ENCODE data around the gene DDX52.

Gene DDX52

DNA sequence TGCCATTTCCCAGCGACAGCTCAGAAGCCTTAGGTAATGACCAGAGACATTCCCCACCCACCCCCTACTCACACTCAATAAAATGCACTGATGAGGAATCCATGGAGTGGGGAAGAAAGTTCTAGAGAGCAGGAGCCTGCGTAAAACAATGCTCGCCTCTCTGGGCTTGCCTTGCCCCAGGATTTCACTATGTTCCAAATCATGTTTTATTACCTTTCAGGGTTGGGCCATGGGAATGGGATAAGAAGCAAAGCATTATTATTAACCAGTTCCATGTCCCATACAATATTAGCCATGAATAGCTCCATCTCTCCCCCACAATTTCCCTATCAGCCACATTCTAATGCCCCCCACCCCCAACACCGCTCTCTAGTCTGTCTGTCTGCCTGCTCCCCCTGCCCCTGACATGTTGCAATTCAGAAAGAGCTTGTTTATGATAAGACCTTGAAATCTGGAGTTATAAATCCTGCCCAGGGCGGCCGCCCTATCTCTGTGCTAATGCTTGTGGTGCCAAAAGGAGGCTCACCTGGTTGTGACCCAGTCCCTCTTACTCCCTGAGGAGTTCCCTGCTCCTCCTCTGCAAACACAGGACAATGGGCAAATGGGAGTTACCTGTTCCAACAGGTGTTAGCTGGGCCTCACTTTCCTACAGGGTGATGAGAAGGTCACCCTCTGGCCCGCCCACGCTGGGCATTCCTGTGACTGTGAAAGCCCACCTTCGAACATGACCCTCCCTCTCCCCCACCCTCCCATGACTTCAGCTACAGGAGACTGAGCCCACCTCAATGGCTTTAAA is 28.0 kb upstream of the DDX52 start:
- no peaks in the 10 kb centered on the region for H3K9me3 ChIP-seq (ENCODE audit: control insufficient read depth, insufficient read depth, low read length)
- H3K4me3 ChIP-seq (ENCODE audit: low read length), result no peak overlapping the region
- no peaks in the 10 kb centered on the region for H3K79me2 ChIP-seq (ENCODE audit: control insufficient read depth, low read length)
- H3K27me3 ChIP-seq (ENCODE audit: control insufficient read depth, low read length), result peaks cover 14% of the 10 kb centered on the region
- H3K4me2 ChIP-seq (ENCODE audit: low read length), result no peak overlapping the region
- H4K20me1 ChIP-seq (ENCODE audit: control insufficient read depth, insufficient read depth, low read depth, low read length), result no peaks in the 10 kb centered on the region; the same call in 1 of the 2 replicates
- H3K36me3 ChIP-seq (ENCODE audit: control insufficient read depth, low read length), result no peaks in the 10 kb centered on the region
- H3K4me1 ChIP-seq (ENCODE audit: control insufficient read depth, low read length), result no peaks in the 10 kb centered on the region
- no peaks in the 10 kb centered on the region for H3F3A ChIP-seq (ENCODE audit: control insufficient read depth, insufficient read depth)
- no peaks in the 10 kb centered on the region for H3K9me2 ChIP-seq (replicated peaks; ENCODE audit: control insufficient read depth, low read length)
- no peak overlapping the region for H3K27ac ChIP-seq (ENCODE audit: low read depth, low read length)
- TF ChIP-seq, protein P1, sequence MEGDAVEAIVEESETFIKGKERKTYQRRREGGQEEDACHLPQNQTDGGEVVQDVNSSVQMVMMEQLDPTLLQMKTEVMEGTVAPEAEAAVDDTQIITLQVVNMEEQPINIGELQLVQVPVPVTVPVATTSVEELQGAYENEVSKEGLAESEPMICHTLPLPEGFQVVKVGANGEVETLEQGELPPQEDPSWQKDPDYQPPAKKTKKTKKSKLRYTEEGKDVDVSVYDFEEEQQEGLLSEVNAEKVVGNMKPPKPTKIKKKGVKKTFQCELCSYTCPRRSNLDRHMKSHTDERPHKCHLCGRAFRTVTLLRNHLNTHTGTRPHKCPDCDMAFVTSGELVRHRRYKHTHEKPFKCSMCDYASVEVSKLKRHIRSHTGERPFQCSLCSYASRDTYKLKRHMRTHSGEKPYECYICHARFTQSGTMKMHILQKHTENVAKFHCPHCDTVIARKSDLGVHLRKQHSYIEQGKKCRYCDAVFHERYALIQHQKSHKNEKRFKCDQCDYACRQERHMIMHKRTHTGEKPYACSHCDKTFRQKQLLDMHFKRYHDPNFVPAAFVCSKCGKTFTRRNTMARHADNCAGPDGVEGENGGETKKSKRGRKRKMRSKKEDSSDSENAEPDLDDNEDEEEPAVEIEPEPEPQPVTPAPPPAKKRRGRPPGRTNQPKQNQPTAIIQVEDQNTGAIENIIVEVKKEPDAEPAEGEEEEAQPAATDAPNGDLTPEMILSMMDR (IDR thresholded peaks at IDR 0.05; ENCODE audit: low read depth, low read length, poor library complexity, severe bottlenecking), result no peak
- TF ChIP-seq EZH2phosphoT487 (IDR thresholded peaks at IDR 0.05; ENCODE audit: borderline replicate concordance, low read length), result no peak

DNA sequence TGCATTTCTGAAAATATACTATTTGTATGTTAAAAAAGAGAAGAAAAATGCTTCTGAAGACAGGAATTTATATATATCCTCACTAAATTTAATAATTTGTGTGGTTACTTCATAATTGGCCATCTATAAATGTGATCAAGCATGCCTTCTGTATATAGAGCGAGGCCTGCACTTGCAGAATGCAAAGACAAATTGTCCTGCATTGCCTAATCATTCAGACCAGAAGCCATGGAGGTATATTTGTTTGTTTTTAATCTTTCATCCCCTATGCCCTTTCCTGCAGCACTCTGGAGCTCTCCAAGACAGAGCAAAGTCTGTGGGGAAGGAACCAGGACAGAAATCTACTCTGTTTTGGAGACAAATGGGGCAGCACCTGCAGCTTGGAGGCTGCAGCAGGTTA is 23.8 kb upstream of the DDX52 start:
- no peaks in the 10 kb centered on the region for H3F3A ChIP-seq (ENCODE audit: control insufficient read depth, insufficient read depth)
- H3K27me3 ChIP-seq (ENCODE audit: control insufficient read depth, low read length), result peaks cover 35% of the 10 kb centered on the region
- no peak overlapping the region for H3K4me2 ChIP-seq (ENCODE audit: low read length)
- H3K36me3 ChIP-seq (ENCODE audit: control insufficient read depth, low read length), result no peaks in the 10 kb centered on the region
- H4K20me1 ChIP-seq (ENCODE audit: control insufficient read depth, insufficient read depth, low read depth, low read length), result peaks cover 4% of the 10 kb centered on the region; the same call in 1 of the 2 replicates
- no peaks in the 10 kb centered on the region for H3K9me3 ChIP-seq (ENCODE audit: control insufficient read depth, insufficient read depth, low read length)
- no peaks in the 10 kb centered on the region for H3K9me2 ChIP-seq (replicated peaks; ENCODE audit: control insufficient read depth, low read length)
- TF ChIP-seq, protein P1 (IDR thresholded peaks at IDR 0.05; ENCODE audit: low read depth, low read length, poor library complexity, severe bottlenecking), result no peak
- TF ChIP-seq EZH2phosphoT487 (IDR thresholded peaks at IDR 0.05; ENCODE audit: borderline replicate concordance, low read length), result no peak
- no peak overlapping the region for H3K27ac ChIP-seq (ENCODE audit: low read depth, low read length)
- H3K4me1 ChIP-seq (ENCODE audit: control insufficient read depth, low read length), result no peaks in the 10 kb centered on the region
- H3K4me3 ChIP-seq (ENCODE audit: low read length), result no peak overlapping the region
- H3K79me2 ChIP-seq (ENCODE audit: control insufficient read depth, low read length), result no peaks in the 10 kb centered on the region

DNA sequence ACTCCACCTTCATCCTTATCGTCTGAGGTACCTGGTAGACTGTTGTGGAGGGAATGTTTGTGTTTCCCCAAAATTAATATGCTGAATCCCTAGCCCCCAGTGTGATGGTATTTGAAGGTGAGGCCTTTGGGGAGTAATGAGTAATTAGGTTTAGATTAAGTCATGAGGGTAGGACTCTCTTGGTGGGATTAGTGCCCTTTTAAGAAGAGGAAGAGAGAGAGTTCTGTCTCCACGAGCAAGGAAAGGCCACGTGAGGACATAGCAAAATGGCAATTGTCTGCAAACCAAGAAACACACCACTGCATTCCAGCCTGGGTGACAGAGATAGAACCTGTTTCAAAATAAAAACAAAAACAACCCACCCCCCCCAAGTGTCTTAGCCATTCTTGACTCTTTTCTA is 21.0 kb upstream of the DDX52 start:
- Histone ChIP-seq H3K79me2 (ENCODE audit: control insufficient read depth, low read length) (no peaks in the 10 kb centered on the region), H4K20me1 (ENCODE audit: control insufficient read depth, insufficient read depth, low read depth, low read length) (peaks cover 4% of the 10 kb centered on the region; the same call in 1 of the 2 replicates), H3K27ac (ENCODE audit: low read depth, low read length) (no peak overlapping the region)

DNA sequence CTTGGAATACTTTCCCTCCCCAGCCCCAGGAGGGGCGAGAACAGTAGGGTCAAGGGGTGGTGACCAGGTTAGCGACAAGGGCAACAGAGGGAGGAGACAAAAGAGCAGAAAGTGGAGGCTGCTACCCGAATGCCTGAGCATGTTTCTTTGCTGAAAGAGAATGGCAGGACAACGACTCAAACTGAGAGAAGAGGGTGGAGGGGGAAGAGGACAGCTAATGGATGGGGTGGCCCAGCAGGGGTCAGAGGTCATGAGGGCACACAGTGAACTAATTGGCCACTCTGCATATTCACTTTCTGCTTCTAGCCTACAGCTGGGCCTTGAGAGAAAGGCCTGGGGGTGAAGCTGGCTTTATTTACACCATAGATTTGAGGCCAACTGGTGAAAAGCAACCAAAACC is 19.1 kb upstream of the DDX52 start:
- Histone ChIP-seq H3K4me1 (ENCODE audit: control insufficient read depth, low read length) (no peaks in the 10 kb centered on the region), H3K27ac (ENCODE audit: low read depth, low read length) (no peak overlapping the region), H3K9me3 (ENCODE audit: control insufficient read depth, insufficient read depth, low read length) (no peaks in the 10 kb centered on the region), H3K79me2 (ENCODE audit: control insufficient read depth, low read length) (no peaks in the 10 kb centered on the region), H4K20me1 (ENCODE audit: control insufficient read depth, insufficient read depth, low read depth, low read length) (peaks cover 4% of the 10 kb centered on the region; the same call in 1 of the 2 replicates), H3K4me3 (ENCODE audit: low read length) (no peak overlapping the region), H3K9me2 (replicated peaks; ENCODE audit: control insufficient read depth, low read length) (no peaks in the 10 kb centered on the region), H3K4me2 (ENCODE audit: low read length) (no peak overlapping the region), H3K27me3 (ENCODE audit: control insufficient read depth, low read length) (peaks cover 34% of the 10 kb centered on the region), H3F3A (ENCODE audit: control insufficient read depth, insufficient read depth) (no peaks in the 10 kb centered on the region), H3K36me3 (ENCODE audit: control insufficient read depth, low read length) (no peaks in the 10 kb centered on the region)
- no peak for TF ChIP-seq EZH2phosphoT487 (IDR thresholded peaks at IDR 0.05; ENCODE audit: borderline replicate concordance, low read length)
- TF ChIP-seq, protein P1 (IDR thresholded peaks at IDR 0.05; ENCODE audit: low read depth, low read length, poor library complexity, severe bottlenecking), result no peak

More for the DNA sequence above, 21.0 kb upstream of the DDX52 start:
- no peak for TF ChIP-seq EZH2phosphoT487 (IDR thresholded peaks at IDR 0.05; ENCODE audit: borderline replicate concordance, low read length)
- Histone ChIP-seq H3K27me3 (ENCODE audit: control insufficient read depth, low read length) (peaks cover 43% of the 10 kb centered on the region), H3K9me2 (replicated peaks; ENCODE audit: control insufficient read depth, low read length) (no peaks in the 10 kb centered on the region), H3K4me1 (ENCODE audit: control insufficient read depth, low read length) (no peaks in the 10 kb centered on the region), H3K9me3 (ENCODE audit: control insufficient read depth, insufficient read depth, low read length) (no peaks in the 10 kb centered on the region), H3K36me3 (ENCODE audit: control insufficient read depth, low read length) (no peaks in the 10 kb centered on the region), H3K4me3 (ENCODE audit: low read length) (no peak overlapping the region), H3F3A (ENCODE audit: control insufficient read depth, insufficient read depth) (no peaks in the 10 kb centered on the region), H3K4me2 (ENCODE audit: low read length) (no peak overlapping the region)
